GM12878 (cell line): Measurements from ENCODE around the gene MB21D2.
"Not testable (repeated sequence)": the region's sequence is repeated elsewhere in the genome, so short reads cannot be mapped to it uniquely, and the experiment has no call there.

Experiments
- ATF7 ChIP-seq: fragments of 450-650 bp; IDR thresholded peaks from 2 replicates; pipeline ENCODE4 v1.6.1; 2016; ENCODE audit warnings: low read depth, mild to moderate bottlenecking
- TAF1 ChIP-seq: IDR thresholded peaks from 2 replicates; pipeline ENCODE4 v1.6.1; 2011; ENCODE audit warnings: mild to moderate bottlenecking, low read depth, low read length, borderline replicate concordance

DNA sequence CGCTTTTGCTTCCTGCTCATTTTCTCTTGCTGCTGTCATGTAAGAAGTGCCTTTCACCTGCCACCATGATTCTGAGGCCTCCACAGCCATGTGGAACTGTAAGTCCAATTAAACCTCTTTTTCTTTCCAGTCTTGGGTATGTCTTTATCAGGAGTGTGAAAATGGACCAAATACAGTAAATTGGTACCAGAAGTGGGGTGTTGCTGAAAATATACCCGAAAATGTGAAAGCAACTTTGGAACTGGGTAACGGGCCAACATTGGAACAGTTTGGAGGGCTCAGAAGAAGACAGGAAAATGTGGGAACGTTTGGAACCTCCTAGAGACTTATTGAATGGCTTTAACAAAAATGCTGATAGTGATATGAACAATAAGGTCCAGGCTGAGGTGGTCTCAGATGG, 143.3 kb downstream of the MB21D2 start:
- TF ChIP-seq ATF7, TAF1: not testable (repeated sequence)
